Common myeloid progenitor, CD34-positive (primary cell): ENCODE data around the gene CDH12.

Experiments used
- CTCF ChIA-PET: fragments of 350-600 bp; sonication (Branson Sonifier 250); formaldehyde crosslinking; loops from one replicate; lab custom pipeline; 2021; ENCODE audit warnings: antibody characterized with exemption; lab: Charles Lee
- POLR2A ChIA-PET: fragments of 350-600 bp; sonication (Branson Sonifier 250); formaldehyde crosslinking; loops from one replicate; lab custom pipeline; 2021; ENCODE audit warnings: antibody characterized with exemption; lab: Charles Lee
- DNase-seq, 3 donors: peaks; one replicate each; pipeline versions ENCODE4 v3.0.0 to v3.0.0-alpha.2; 2013
- H3K27ac ChIP-seq, 2 experiments: 1 replicate in 1 of 2; 2 replicates in 1 of 2; pipeline ENCODE4 v1.7.0; 2013; ENCODE audit warnings: inconsistent platforms in 2 of 2, low read length in 2 of 2, mild to moderate bottlenecking in 2 of 2, low read depth in 1 of 2, moderate library complexity in 1 of 2; ENCODE audit not compliant: severe bottlenecking in 2 of 2, insufficient read depth in 1 of 2, poor library complexity in 1 of 2
- H3K27me3 ChIP-seq, 5 experiments: replicated peaks in 2 of 5; 1 replicate in 3 of 5; 2 replicates in 2 of 5; pipeline versions ENCODE4 v1.6.1 to v1.7.0; 2013; ENCODE audit warnings: low read length in 4 of 5, mild to moderate bottlenecking in 2 of 5, moderate library complexity in 2 of 5, inconsistent platforms in 1 of 5; ENCODE audit not compliant: insufficient read depth in 5 of 5, control insufficient read depth in 4 of 5
- H3K36me3 ChIP-seq, 4 experiments: 1 replicate in 2 of 4; 2 replicates in 2 of 4; pipeline versions ENCODE4 v1.6.1 to v1.7.0; 2013; ENCODE audit warnings: low read length in 3 of 4, control low read depth in 1 of 4, mild to moderate bottlenecking in 1 of 4; ENCODE audit not compliant: control insufficient read depth in 4 of 4, insufficient read depth in 4 of 4
- H3K4me1 ChIP-seq, 4 experiments: 1 replicate in 3 of 4; 2 replicates in 1 of 4; pipeline versions ENCODE4 v1.6.1 to v1.7.1; 2013; ENCODE audit warnings: low read length in 3 of 4, mild to moderate bottlenecking in 3 of 4, control low read depth in 1 of 4, inconsistent platforms in 1 of 4, moderate library complexity in 1 of 4; ENCODE audit not compliant: control insufficient read depth in 4 of 4, insufficient read depth in 4 of 4; ENCODE audit errors: control extremely low read depth in 1 of 4
- H3K4me3 ChIP-seq, 7 experiments: 1 replicate in 4 of 7; 2 replicates in 3 of 7; pipeline versions ENCODE4 v1.5.1 to v1.7.0; 2013; ENCODE audit warnings: mild to moderate bottlenecking in 7 of 7, low read length in 6 of 7, moderate library complexity in 6 of 7, inconsistent platforms in 2 of 7, low read depth in 2 of 7, control low read depth in 1 of 7; ENCODE audit not compliant: insufficient read depth in 4 of 7, control insufficient read depth in 1 of 7; ENCODE audit errors: extremely low read depth in 1 of 7
- H3K9me3 ChIP-seq, 5 experiments: 1 replicate in 4 of 5; 2 replicates in 1 of 5; pipeline versions ENCODE4 v1.6.1 to v1.7.1; 2013; ENCODE audit warnings: low read length in 4 of 5, mild to moderate bottlenecking in 2 of 5, inconsistent platforms in 1 of 5, low read depth in 1 of 5, moderate library complexity in 1 of 5; ENCODE audit not compliant: control insufficient read depth in 4 of 5, insufficient read depth in 2 of 5; ENCODE audit errors: control extremely low read depth in 1 of 5
- WGBS: methylation state at CpG from one replicate; pipeline ENCODE4 v1.1.5; 2013; ENCODE audit not compliant: insufficient coverage; 5-methylcytosine and 5-hydroxymethylcytosine counted together

Gene CDH12

GRCh38 chr5:22649074-22649473, 204.1 kb downstream of the CDH12 start:
- H3K27me3 ChIP-seq = no peaks in the 10 kb centered on the region
- no peaks in the 10 kb centered on the region for H3K36me3 ChIP-seq
- WGBS = 100% methylated on average over 1 of the region's 1 CpG
- ChIA-PET POLR2A (no interaction called here), CTCF (no interaction called here)
- H3K9me3 ChIP-seq = peaks cover 0 to under 1% (median 0%) of the 10 kb centered on the region in 5 experiments
- H3K4me3 ChIP-seq = no peak overlapping the region
- DNase-seq = no peak
- H3K27ac ChIP-seq = no peak overlapping the region
- no peaks in the 10 kb centered on the region for H3K4me1 ChIP-seq

- POLR2A ChIA-PET = no interaction called here
- H3K9me3 ChIP-seq = peaks cover 0 to 2% (median 0%) of the 10 kb centered on the region in 5 experiments
- H3K27me3 ChIP-seq = no peaks in the 10 kb centered on the region
- H3K4me1 ChIP-seq = no peaks in the 10 kb centered on the region
- no peak for DNase-seq
- no peaks in the 10 kb centered on the region for H3K36me3 ChIP-seq
- H3K27ac ChIP-seq = no peak overlapping the region
- WGBS = 83% methylated on average over 1 of the region's 1 CpG
- no peak overlapping the region for H3K4me3 ChIP-seq
- CTCF ChIA-PET = no interaction called here
Observed at GRCh38 chr5:22644859-22645258, 208.3 kb downstream of the CDH12 start.

- Histone ChIP-seq H3K9me3 (peaks cover 0 to 2% (median 0%) of the 10 kb centered on the region in 5 experiments), H3K4me1 (no peaks in the 10 kb centered on the region), H3K36me3 (no peaks in the 10 kb centered on the region), H3K27ac (no peak overlapping the region), H3K4me3 (no peak overlapping the region), H3K27me3 (no peaks in the 10 kb centered on the region)
- CTCF ChIA-PET = no interaction called here
- no CpG with 5 or more reads among the region's 2 CpGs for WGBS
- DNase-seq = no peak
- POLR2A ChIA-PET = no interaction called here
Observed at GRCh38 chr5:22643356-22643755, 209.8 kb downstream of the CDH12 start.

- no peak for DNase-seq
- WGBS = 100% methylated on average over 2 of the region's 3 CpGs
- H3K4me3 ChIP-seq = no peak overlapping the region
- ChIA-PET POLR2A (no interaction called here), CTCF (no interaction called here)
- H3K4me1 ChIP-seq = no peaks in the 10 kb centered on the region
- no peaks in the 10 kb centered on the region for H3K36me3 ChIP-seq
- H3K27ac ChIP-seq = no peak overlapping the region
- no peaks in the 10 kb centered on the region for H3K9me3 ChIP-seq
- H3K27me3 ChIP-seq = no peaks in the 10 kb centered on the region
Observed at GRCh38 chr5:22631683-22632082, 221.5 kb downstream of the CDH12 start.

GRCh38 chr5:22627029-22627428, 226.1 kb downstream of the CDH12 start:
- POLR2A ChIA-PET = no interaction called here
- H3K4me1 ChIP-seq = no peaks in the 10 kb centered on the region
- no CpG with 5 or more reads among the region's 4 CpGs for WGBS
- no peaks in the 10 kb centered on the region for H3K27me3 ChIP-seq
- no peak for DNase-seq
- H3K27ac ChIP-seq = no peak overlapping the region
- CTCF ChIA-PET = no interaction called here
- H3K4me3 ChIP-seq = no peak overlapping the region
- peaks cover 0 to 2% (median 0%) of the 10 kb centered on the region in 5 experiments for H3K9me3 ChIP-seq
- H3K36me3 ChIP-seq = no peaks in the 10 kb centered on the region

- Histone ChIP-seq H3K4me1 (no peaks in the 10 kb centered on the region), H3K4me3 (no peak overlapping the region), H3K9me3 (peaks cover 0 to 2% (median 0%) of the 10 kb centered on the region in 5 experiments), H3K27ac (no peak overlapping the region), H3K27me3 (no peaks in the 10 kb centered on the region), H3K36me3 (no peaks in the 10 kb centered on the region)
- 94% methylated on average over 2 of the region's 2 CpGs for WGBS
- ChIA-PET POLR2A (no interaction called here), CTCF (no interaction called here)
- DNase-seq = no peak
Observed at GRCh38 chr5:22625451-22625850, 227.7 kb downstream of the CDH12 start.

- Histone ChIP-seq H3K9me3 (peaks cover 0 to 2% (median 0%) of the 10 kb centered on the region in 5 experiments), H3K4me3 (no peak overlapping the region), H3K36me3 (no peaks in the 10 kb centered on the region), H3K27me3 (no peaks in the 10 kb centered on the region), H3K4me1 (no peaks in the 10 kb centered on the region), H3K27ac (no peak overlapping the region)
- POLR2A ChIA-PET = no interaction called here
- CTCF ChIA-PET = no interaction called here
- 43% methylated on average over 1 of the region's 2 CpGs for WGBS
- no peak for DNase-seq
Observed at GRCh38 chr5:22621084-22621483, 232.1 kb downstream of the CDH12 start.
